HG02642 (cell line): ENCODE results near the gene HLA-DPB1.

Experiments used
- ATAC-seq: cut with Tn5 transposase; IDR thresholded peaks from one replicate; pipeline ENCODE4 v1.9.1; 2021; ENCODE audit warnings: mild to moderate bottlenecking; ENCODE audit not compliant: unreplicated experiment, poor library complexity

Gene HLA-DPB1

DNA sequence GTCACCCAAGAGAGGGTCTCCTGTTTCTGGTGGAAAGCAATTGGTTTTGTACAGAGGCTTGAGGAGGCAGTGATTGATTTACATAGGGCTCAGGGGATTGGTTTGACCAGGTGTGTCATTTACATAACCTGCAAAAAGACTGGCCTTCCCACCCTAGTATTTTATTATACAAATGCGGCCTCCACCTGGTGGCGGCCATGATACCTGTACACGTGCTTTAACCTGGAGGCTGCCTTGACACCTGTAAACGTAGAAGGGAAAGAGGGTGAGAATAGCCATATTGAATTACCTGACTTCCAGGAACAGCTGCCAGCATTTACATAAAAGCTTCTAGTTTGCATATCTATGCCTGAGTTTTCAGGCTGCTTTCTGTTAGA lies 48.7 kb downstream of the HLA-DPB1 start:
- no peak for ATAC-seq

DNA sequence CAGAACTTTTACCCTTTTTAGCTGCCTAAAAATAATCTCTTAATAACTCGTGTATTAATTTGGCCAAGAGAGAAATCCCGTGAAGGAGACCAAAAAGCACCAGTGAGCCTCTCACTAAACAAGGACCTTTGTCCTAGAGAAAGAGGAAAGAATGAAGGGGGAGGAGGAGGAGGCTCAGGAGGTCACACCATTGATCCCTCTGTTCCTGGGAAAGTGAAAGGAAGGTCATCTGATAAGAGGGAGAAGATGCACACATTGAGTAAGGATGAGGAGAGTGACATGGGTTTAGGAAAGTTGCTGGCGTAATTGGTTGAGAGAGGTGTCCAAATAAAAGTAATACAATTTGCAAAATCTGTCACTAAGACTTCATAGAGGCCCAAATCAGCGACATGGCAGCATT lies 49.2 kb downstream of the HLA-DPB1 start:
- ATAC-seq, result no peak

DNA sequence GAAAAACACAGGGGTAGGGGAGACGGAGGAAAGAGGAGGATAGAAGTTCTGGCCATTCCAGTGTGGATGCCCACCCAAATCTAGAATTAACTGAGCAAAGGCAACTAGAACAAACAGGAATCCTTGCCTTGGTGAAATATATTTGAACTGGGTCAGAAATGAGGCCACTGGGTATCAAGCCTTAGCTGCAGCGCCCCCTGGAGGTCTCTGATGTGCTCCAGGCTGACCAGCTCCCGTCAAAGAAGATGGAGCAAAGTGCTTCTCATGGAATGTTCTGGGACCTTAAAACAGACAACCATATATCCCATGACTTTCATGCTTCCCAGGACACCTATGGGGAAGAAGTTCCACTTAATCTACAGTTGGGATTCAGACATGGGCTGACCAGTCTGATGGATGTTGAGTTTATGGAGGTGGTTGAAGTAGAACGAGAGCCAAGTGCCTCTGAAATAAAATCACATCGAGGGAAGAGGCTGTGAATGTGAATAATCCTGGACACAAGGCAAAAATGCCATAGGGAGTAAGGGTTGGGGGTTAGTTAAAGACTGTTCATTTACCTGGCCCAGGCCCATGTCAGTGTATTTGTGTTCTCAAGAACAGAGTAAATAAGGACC lies 50.4 kb downstream of the HLA-DPB1 start:
- ATAC-seq, result no peak

DNA sequence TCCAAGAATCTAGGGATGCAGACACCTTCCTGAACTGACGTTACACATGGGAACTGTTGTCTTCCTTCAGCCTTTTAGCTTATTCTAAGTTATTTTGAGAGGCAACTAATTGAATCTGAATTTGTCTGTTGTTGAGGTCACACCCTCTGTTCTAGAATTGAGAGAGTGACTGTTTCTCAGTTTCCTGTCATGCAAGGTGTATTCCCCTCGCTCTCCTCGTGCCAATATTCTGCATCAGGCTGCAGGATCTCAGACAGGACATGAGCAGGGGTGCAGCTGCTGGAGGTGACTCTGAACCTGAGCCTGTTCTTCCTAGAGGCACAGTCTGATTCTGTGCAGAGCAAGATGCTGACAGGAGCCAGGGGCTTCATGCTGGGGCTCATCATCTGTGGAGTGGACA lies 52.5 kb downstream of the HLA-DPB1 start:
- no peak for ATAC-seq

DNA sequence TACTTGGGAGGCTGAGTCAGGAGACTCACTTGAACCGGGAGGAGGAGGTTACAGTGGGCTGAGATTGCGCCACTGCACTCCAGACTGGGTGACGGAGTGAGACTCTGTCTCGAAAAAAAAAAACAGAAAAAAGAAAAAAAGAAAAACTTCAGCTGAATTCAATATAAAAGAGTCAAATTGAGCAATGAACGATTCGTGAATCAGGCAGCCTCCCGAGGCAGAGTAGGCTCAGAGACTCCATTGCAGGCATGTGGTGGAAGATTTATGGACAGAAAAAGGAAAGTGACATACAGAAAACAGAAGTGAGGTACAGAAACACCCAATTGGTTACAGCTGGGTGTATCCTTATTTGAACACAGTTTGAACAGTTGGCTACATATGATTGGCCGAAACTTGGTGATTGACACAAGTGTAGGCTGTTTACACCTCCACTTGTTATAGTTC lies 56.3 kb downstream of the HLA-DPB1 start:
- ATAC-seq, result no peak

DNA sequence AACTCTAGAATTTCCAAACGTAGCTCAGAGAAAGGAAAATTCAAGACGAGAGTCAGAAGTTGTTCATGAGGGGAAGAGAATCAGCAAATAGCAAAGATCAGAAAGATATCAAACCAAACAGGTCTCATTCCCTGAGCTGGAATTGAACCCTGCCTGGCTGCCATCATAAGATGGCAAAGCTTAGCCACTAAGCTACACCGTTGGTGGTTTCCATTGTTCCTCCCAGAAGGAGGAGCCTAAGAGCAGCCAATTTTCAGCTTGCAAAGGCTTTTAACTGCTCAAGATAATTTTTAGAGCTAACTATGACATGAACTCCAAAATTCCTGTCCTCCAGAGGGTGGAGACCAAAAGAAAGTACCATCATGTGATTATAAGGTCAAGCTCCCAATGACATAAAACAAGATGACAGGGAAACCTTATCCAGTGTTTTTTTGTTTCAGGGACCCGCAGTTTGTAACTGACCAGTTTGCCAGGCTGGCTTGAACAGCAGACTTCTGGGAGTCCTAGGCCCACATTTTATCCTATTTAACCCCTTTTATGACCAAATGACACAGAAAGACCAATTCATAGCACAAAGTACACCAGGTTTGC lies 60.6 kb downstream of the HLA-DPB1 start:
- no peak for ATAC-seq
